Neural progenitor cell (in vitro differentiated cells): ENCODE results near the gene CHST10. TPM values are rescaled to one million over a fixed set of nuclear protein-coding genes. Genes with fewer than 3 reads are reported as not detected.
A peak's percentile ranks its signal among the peaks of the same experiment; 100 is the strongest.

Experiments used
- DNase-seq: peaks from one replicate; pipeline ENCODE4 v3.0.0-alpha.2; 2016; ENCODE audit warnings: low spot score
- H2AFZ ChIP-seq: fragments of 200-600 bp; sonication (generic); replicated peaks from 2 replicates; pipeline ENCODE4 v1.6.1; 2016; ENCODE audit warnings: antibody characterized with exemption
- H3F3A ChIP-seq: fragments of 200-600 bp; sonication (generic); 2 replicates; pipeline ENCODE4 v1.6.1; 2016; ENCODE audit warnings: antibody characterized with exemption, low read depth
- H3K27ac ChIP-seq: fragments of 200-600 bp; sonication (generic); 2 replicates; pipeline ENCODE4 v1.5.1; 2016; ENCODE audit warnings: mild to moderate bottlenecking
- H3K27me3 ChIP-seq: fragments of 200-600 bp; sonication (generic); 2 replicates; pipeline ENCODE4 v1.6.1; 2016; ENCODE audit warnings: mild to moderate bottlenecking, moderate library complexity
- H3K36me3 ChIP-seq: fragments of 200-600 bp; sonication (generic); 2 replicates; pipeline ENCODE4 v1.5.1; 2016
- H3K4me1 ChIP-seq: fragments of 200-600 bp; sonication (generic); 2 replicates; pipeline ENCODE4 v1.6.1; 2016; ENCODE audit warnings: mixed run types
- H3K4me2 ChIP-seq: fragments of 200-600 bp; sonication (generic); 2 replicates; pipeline ENCODE4 v1.6.1; 2016
- H3K4me3 ChIP-seq: fragments of 200-600 bp; sonication (generic); 2 replicates; pipeline ENCODE4 v1.5.1; 2016
- H3K79me2 ChIP-seq: fragments of 200-600 bp; sonication (generic); 2 replicates; pipeline ENCODE4 v1.6.1; 2016; ENCODE audit warnings: low read depth
- H3K9ac ChIP-seq: fragments of 200-600 bp; sonication (generic); 2 replicates; pipeline ENCODE4 v1.6.1; 2016
- H3K9me3 ChIP-seq: fragments of 200-600 bp; sonication (generic); 2 replicates; pipeline ENCODE4 v1.5.1; 2016; ENCODE audit warnings: low read depth
- H4K20me1 ChIP-seq: fragments of 200-600 bp; sonication (generic); 2 replicates; pipeline ENCODE4 v1.6.1; 2016; ENCODE audit warnings: low read depth
- H3K27ac Mint-ChIP-seq: 3 replicates; pipeline ENCODE4 v1.8.0; 2021; ENCODE audit warnings: mixed read lengths
- H3K27me3 Mint-ChIP-seq: 2 replicates; pipeline ENCODE4 v1.8.0; 2022; ENCODE audit warnings: low read depth, mild to moderate bottlenecking, inconsistent platforms, moderate library complexity, mixed read lengths; ENCODE audit not compliant: insufficient read depth
- H3K36me3 Mint-ChIP-seq: 3 replicates; pipeline ENCODE4 v1.8.0; 2021; ENCODE audit warnings: mixed read lengths
- H3K4me1 Mint-ChIP-seq: 3 replicates; pipeline ENCODE4 v1.8.0; 2021; ENCODE audit warnings: mixed read lengths
- H3K4me3 Mint-ChIP-seq: 3 replicates; pipeline ENCODE4 v1.8.0; 2021; ENCODE audit warnings: mild to moderate bottlenecking, moderate library complexity, mixed read lengths
- H3K9me3 Mint-ChIP-seq: 3 replicates; pipeline ENCODE4 v1.8.0; 2020; ENCODE audit warnings: mixed read lengths
- CTCF ChIP-seq: fragments of 200-600 bp; sonication (generic); IDR thresholded peaks from 2 replicates; pipeline ENCODE4 v1.5.1; 2017; ENCODE audit warnings: antibody characterized with exemption, mild to moderate bottlenecking
- EZH2 ChIP-seq: fragments of 200-600 bp; sonication (generic); IDR thresholded peaks from 2 replicates; pipeline ENCODE4 v1.6.1; 2017; ENCODE audit warnings: antibody characterized with exemption, mild to moderate bottlenecking, moderate library complexity
- EZH2phosphoT487 ChIP-seq: fragments of 200-600 bp; sonication (generic); IDR thresholded peaks from 2 replicates; pipeline ENCODE4 v1.6.1; 2017; ENCODE audit warnings: antibody characterized with exemption
- total RNA-seq: library from RNA; depleted of rRNA; stranded (reverse); fragments of >200 nt; gene quantifications from 2 replicates; pipeline ENCODE4 v1.2.3, GENCODE V29; 2015; ENCODE audit warnings: low replicate concordance

CHST10 gene
- total RNA-seq, 1 donor from 2014 or later = 28.1 TPM

- no peak for TF ChIP-seq EZH2phosphoT487
- no peak for TF ChIP-seq CTCF
- TF ChIP-seq EZH2 = no peak
Measured at GRCh38 chr2:100437751-100438150, 20.3 kb upstream of the CHST10 start.

GRCh38 chr2:100429726-100430125, 12.3 kb upstream of the CHST10 start:
- TF ChIP-seq CTCF (no peak), EZH2phosphoT487 (no peak), EZH2 (no peak)
- Histone ChIP-seq H3K9me3 (no peaks in the 10 kb centered on the region), H4K20me1 (no peaks in the 10 kb centered on the region), H3K9ac (no peak overlapping the region), H3K36me3 (no peaks in the 10 kb centered on the region), H3K79me2 (no peaks in the 10 kb centered on the region), H3K4me2 (no peak overlapping the region), H3K27me3 (no peaks in the 10 kb centered on the region), H3K4me3 (no peak overlapping the region), H2AFZ (no peak overlapping the region), H3F3A (no peaks in the 10 kb centered on the region), H3K27ac (no peak overlapping the region), H3K4me1 (no peaks in the 10 kb centered on the region)
- Mint-ChIP-seq H3K9me3 (peaks cover 7% of the 10 kb centered on the region), H3K27me3 (peaks cover 8% of the 10 kb centered on the region), H3K4me3 (no peak overlapping the region), H3K36me3 (no peaks in the 10 kb centered on the region), H3K27ac (no peak overlapping the region), H3K4me1 (no peaks in the 10 kb centered on the region)
- no peak for DNase-seq

More at GRCh38 chr2:100437751-100438150, 20.3 kb upstream of the CHST10 start:
- peaks cover 2% of the 10 kb centered on the region for H3K27me3 Mint-ChIP-seq
- H3K4me1 Mint-ChIP-seq = no peaks in the 10 kb centered on the region
- no peaks in the 10 kb centered on the region for H3K36me3 Mint-ChIP-seq
- no peak for DNase-seq
- H3K79me2 ChIP-seq = no peaks in the 10 kb centered on the region
- H3K9me3 ChIP-seq = no peaks in the 10 kb centered on the region
- H2AFZ ChIP-seq = no peak overlapping the region
- peaks cover 3% of the 10 kb centered on the region for H3K9me3 Mint-ChIP-seq
- H3K27me3 ChIP-seq = no peaks in the 10 kb centered on the region
- no peaks in the 10 kb centered on the region for H3K36me3 ChIP-seq
- no peak overlapping the region for H3K27ac ChIP-seq
- H3K4me3 ChIP-seq = no peak overlapping the region
- no peaks in the 10 kb centered on the region for H3F3A ChIP-seq
- no peak overlapping the region for H3K4me3 Mint-ChIP-seq
- no peaks in the 10 kb centered on the region for H3K4me1 ChIP-seq
- no peak overlapping the region for H3K9ac ChIP-seq
- H3K4me2 ChIP-seq = no peak overlapping the region
- no peak overlapping the region for H3K27ac Mint-ChIP-seq
- no peaks in the 10 kb centered on the region for H4K20me1 ChIP-seq

GRCh38 chr2:100427627-100428258, 10.3 kb upstream of the CHST10 start:
- H3K9ac ChIP-seq = no peak overlapping the region

More at GRCh38 chr2:100427627-100428258, 10.3 kb upstream of the CHST10 start:
- no peak overlapping the region for H3K4me3 Mint-ChIP-seq
- Histone ChIP-seq H3K4me3 (no peak overlapping the region), H3K27ac (no peak overlapping the region), H2AFZ (no peak overlapping the region), H3K4me1 (no peaks in the 10 kb centered on the region), H3K27me3 (no peaks in the 10 kb centered on the region), H4K20me1 (no peaks in the 10 kb centered on the region), H3K79me2 (no peaks in the 10 kb centered on the region), H3K9me3 (no peaks in the 10 kb centered on the region), H3K4me2 (no peak overlapping the region), H3K36me3 (no peaks in the 10 kb centered on the region), H3F3A (no peaks in the 10 kb centered on the region)
- TF ChIP-seq EZH2 = no peak
- peak; percentile 61 for TF ChIP-seq CTCF
- no peak for TF ChIP-seq EZH2phosphoT487
- H3K27me3 Mint-ChIP-seq = peaks cover 12% of the 10 kb centered on the region
- H3K36me3 Mint-ChIP-seq = no peaks in the 10 kb centered on the region
- peaks cover 7% of the 10 kb centered on the region for H3K9me3 Mint-ChIP-seq
- H3K4me1 Mint-ChIP-seq = no peaks in the 10 kb centered on the region
- peak; percentile 44 for DNase-seq
- H3K27ac Mint-ChIP-seq = no peak overlapping the region
